ENCODE data around the gene MARCHF3.

DNA sequence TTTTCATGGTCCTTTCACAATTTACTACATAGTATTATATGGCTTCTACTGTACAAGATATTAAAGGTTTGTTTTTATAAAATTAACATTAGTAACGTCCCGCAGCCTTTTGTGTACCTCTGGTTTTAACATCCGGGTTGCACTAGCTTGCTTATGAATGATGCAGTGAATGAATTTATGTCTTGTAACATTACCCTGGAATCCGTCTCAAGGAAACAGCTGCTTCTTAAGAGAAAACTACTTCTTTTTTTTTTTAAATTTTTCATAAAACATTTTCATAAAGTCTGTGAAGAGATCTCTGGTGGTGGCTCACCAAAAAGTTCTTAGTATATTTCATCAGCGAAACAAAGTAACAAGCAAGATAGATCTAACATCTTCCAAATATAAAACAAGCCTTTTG, 23.6 kb downstream of the MARCHF3 start:
- TF ChIP-seq POLR2AphosphoS5 (IDR thresholded peaks at IDR 0.05; ENCODE audit: borderline replicate concordance, low read depth, low read length) (no peak), EZH2 (IDR thresholded peaks at IDR 0.05) (no peak)

Measured in SK-N-MC (cell line).